H1 (cell line): ENCODE data around the gene ZBTB43. TPM values are rescaled to one million over a fixed set of nuclear protein-coding genes. Genes with fewer than 3 reads are reported as not detected.

ENCODE experiments used
- ATF3 ChIP-seq: IDR thresholded peaks from 2 replicates; pipeline ENCODE4 v1.6.1; 2011; ENCODE audit warnings: low read depth, mild to moderate bottlenecking, low read length; ENCODE audit not compliant: insufficient read depth
- CEBPB ChIP-seq: IDR thresholded peaks from 2 replicates; pipeline ENCODE4 v1.6.1; 2012; ENCODE audit warnings: low read depth, low read length
- CTCF ChIP-seq, 3 experiments: IDR thresholded peaks; 1 replicate in 2 of 3; 2 replicates in 1 of 3; pipeline versions ENCODE4 v1.5.1 to v1.6.1; 2011; ENCODE audit warnings: low read length in 3 of 3, mild to moderate bottlenecking in 3 of 3, inconsistent platforms in 2 of 3, low read depth in 1 of 3, moderate library complexity in 1 of 3; ENCODE audit not compliant: insufficient read depth in 1 of 3; ENCODE audit errors: control extremely low read depth in 1 of 3
- SUZ12 ChIP-seq: fragments of 200-600 bp; sonication (generic); IDR thresholded peaks from 2 replicates; pipeline ENCODE4 v1.6.1; 2012; ENCODE audit warnings: mild to moderate bottlenecking, inconsistent platforms, low read length, moderate library complexity, mixed read lengths
- ZNF274 ChIP-seq: IDR thresholded peaks from 2 replicates; pipeline ENCODE4 v1.7.0; 2012; ENCODE audit warnings: low read length, borderline replicate concordance; ENCODE audit errors: extremely low read depth
- polyA plus RNA-seq, 7 experiments: library from polyadenylated mRNA; depleted of rRNA in 3 of 7; stranded (reverse) in 5 of 7; unstranded in 2 of 7; fragments of >200 nt in 5 of 7; fragments of 200-250 nt in 2 of 7; gene quantifications; 1 replicate in 5 of 7; 2 replicates in 1 of 7; 4 replicates in 1 of 7; pipeline versions ENCODE4 v1.2.1 to v1.2.3, GENCODE V29; 2011 to 2013; ENCODE audit warnings: missing spikeins in 2 of 7, mixed read lengths in 2 of 7
- total RNA-seq: library from RNA; stranded (reverse); fragmentation: NEBNext Ultra II Directional; extraction: Animal tissue kit (Norgen Biotek cat#: 25700); gene quantifications from 2 replicates; pipeline ENCODE4 v1.2.1, GENCODE V29; 2021

The ZBTB43 gene
- total and polyA plus RNA-seq, 2 of the 8 experiments (the other 6 are each of a cell fraction or from before 2014, with no cell fraction given), result 4.1 to 16.7 TPM

DNA sequence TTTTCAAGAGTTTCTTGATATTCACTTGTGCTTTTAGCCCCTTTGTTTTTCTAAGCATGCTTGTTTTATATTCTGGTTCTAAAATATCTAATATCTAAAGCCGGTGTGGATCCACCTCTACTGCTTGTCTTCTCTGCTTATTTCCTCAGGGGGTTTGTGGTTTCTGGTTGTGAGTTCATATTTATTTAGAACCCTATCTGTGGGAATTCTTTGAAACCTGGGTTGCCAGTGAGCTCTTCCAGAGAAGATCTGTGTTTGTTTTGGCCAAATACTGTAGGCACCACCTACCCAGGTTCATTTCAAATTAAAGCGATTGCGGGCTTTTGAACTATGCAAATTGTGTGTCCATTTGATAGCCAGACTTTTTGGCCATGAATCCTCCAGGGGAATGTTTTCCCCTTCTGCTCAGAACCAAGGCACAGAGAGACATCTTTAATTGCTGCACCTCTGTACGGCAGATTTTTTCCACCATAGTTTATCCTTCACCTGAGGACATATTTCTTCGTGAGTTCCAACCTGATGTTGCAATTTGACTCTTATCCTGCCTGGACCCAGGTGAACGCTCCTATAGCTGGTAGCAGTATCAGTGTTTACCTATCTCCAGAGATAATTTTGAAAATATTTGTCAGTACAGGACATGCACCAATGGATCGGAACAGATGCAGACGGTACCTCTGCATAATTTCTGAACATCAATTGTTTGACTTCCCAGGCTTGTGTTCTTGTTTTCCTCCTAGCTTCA lies 2.4 kb upstream of the ZBTB43 start (continued):
- TF ChIP-seq ATF3 (no peak), SUZ12 (no peak), CTCF (IDR thresholded peaks at IDR 0.05; ENCODE audit: control extremely low read depth in 1 of 3, insufficient read depth in 1 of 3, low read depth in 1 of 3, low read length in 3 of 3) (no peak), CEBPB (no peak), ZNF274 (no peak)
